ENCODE measurements around the gene STAP2.

GRCh38 chr19:4362101-4362828 is 23.6 kb upstream of the STAP2 start:
- TF ChIP-seq, protein P1, sequence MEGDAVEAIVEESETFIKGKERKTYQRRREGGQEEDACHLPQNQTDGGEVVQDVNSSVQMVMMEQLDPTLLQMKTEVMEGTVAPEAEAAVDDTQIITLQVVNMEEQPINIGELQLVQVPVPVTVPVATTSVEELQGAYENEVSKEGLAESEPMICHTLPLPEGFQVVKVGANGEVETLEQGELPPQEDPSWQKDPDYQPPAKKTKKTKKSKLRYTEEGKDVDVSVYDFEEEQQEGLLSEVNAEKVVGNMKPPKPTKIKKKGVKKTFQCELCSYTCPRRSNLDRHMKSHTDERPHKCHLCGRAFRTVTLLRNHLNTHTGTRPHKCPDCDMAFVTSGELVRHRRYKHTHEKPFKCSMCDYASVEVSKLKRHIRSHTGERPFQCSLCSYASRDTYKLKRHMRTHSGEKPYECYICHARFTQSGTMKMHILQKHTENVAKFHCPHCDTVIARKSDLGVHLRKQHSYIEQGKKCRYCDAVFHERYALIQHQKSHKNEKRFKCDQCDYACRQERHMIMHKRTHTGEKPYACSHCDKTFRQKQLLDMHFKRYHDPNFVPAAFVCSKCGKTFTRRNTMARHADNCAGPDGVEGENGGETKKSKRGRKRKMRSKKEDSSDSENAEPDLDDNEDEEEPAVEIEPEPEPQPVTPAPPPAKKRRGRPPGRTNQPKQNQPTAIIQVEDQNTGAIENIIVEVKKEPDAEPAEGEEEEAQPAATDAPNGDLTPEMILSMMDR (conservative IDR thresholded peaks at IDR 0.05 in 1 of 2, IDR thresholded peaks at IDR 0.05 in 1 of 2; ENCODE audit: extremely low read depth in 1 of 2, insufficient read depth in 1 of 2, low read depth in 1 of 2, low read length in 2 of 2): no peak
- no peak for TF ChIP-seq EZH2 (IDR thresholded peaks at IDR 0.05; ENCODE audit: borderline replicate concordance, low read length)
